GM19035 (cell line): ENCODE data around the gene HOXD13.

Experiments used
- ATAC-seq: cut with Tn5 transposase; IDR thresholded peaks from one replicate; pipeline ENCODE4 v1.9.1; 2021; ENCODE audit not compliant: unreplicated experiment

HOXD13 gene

GRCh38 chr2:176105078-176105729 is 12.7 kb downstream of the HOXD13 start:
- no peak for ATAC-seq

GRCh38 chr2:176105730-176106580 is 13.4 kb downstream of the HOXD13 start:
- ATAC-seq = no peak

GRCh38 chr2:176106581-176107539 is 14.3 kb downstream of the HOXD13 start, which contains the start of gene HOXD11:
Gene HOXD11, plus strand, starts transcription at chr2:176107280. Its CDS starts 76 bp downstream, at chr2:176107356.
- no peak for ATAC-seq

- no peak for ATAC-seq
Observed at GRCh38 chr2:176107731-176108181, 15.2 kb downstream of the HOXD13 start.

GRCh38 chr2:176109192-176109901 is 16.8 kb downstream of the HOXD13 start:
- ATAC-seq = no peak

- ATAC-seq = no peak
Observed at GRCh38 chr2:176109946-176110345, 17.4 kb downstream of the HOXD13 start.

- ATAC-seq = no peak
Observed at GRCh38 chr2:176110415-176111308, 18.1 kb downstream of the HOXD13 start.

GRCh38 chr2:176111309-176111663 is 18.8 kb downstream of the HOXD13 start:
- ATAC-seq = no peak

GRCh38 chr2:176111846-176112374 is 19.4 kb downstream of the HOXD13 start:
- ATAC-seq = no peak

GRCh38 chr2:176112375-176113302 is 20.1 kb downstream of the HOXD13 start:
- ATAC-seq = no peak

GRCh38 chr2:176114120-176114929 is 21.8 kb downstream of the HOXD13 start:
- no peak for ATAC-seq

GRCh38 chr2:176114930-176115625 is 22.6 kb downstream of the HOXD13 start:
- no peak for ATAC-seq

GRCh38 chr2:176115883-176116813 is 23.6 kb downstream of the HOXD13 start, which contains the start of gene HOXD10:
Gene HOXD10, plus strand, starts transcription at chr2:176116778. Its CDS starts 56 bp downstream, at chr2:176116834.
- ATAC-seq = no peak

- ATAC-seq = no peak
Observed at GRCh38 chr2:176117162-176117822, 24.8 kb downstream of the HOXD13 start.

GRCh38 chr2:176117823-176118371 is 25.4 kb downstream of the HOXD13 start:
- ATAC-seq = no peak
